Middle frontal gyrus (tissue), 1 donor: Measurements from ENCODE around the gene PRPH.

Experiments
- DNase-seq: peaks from one replicate; pipeline ENCODE4 v3.0.0-alpha.2; 2015; ENCODE audit warnings: low spot score; ENCODE audit errors: extremely low spot score

Gene PRPH

DNA sequence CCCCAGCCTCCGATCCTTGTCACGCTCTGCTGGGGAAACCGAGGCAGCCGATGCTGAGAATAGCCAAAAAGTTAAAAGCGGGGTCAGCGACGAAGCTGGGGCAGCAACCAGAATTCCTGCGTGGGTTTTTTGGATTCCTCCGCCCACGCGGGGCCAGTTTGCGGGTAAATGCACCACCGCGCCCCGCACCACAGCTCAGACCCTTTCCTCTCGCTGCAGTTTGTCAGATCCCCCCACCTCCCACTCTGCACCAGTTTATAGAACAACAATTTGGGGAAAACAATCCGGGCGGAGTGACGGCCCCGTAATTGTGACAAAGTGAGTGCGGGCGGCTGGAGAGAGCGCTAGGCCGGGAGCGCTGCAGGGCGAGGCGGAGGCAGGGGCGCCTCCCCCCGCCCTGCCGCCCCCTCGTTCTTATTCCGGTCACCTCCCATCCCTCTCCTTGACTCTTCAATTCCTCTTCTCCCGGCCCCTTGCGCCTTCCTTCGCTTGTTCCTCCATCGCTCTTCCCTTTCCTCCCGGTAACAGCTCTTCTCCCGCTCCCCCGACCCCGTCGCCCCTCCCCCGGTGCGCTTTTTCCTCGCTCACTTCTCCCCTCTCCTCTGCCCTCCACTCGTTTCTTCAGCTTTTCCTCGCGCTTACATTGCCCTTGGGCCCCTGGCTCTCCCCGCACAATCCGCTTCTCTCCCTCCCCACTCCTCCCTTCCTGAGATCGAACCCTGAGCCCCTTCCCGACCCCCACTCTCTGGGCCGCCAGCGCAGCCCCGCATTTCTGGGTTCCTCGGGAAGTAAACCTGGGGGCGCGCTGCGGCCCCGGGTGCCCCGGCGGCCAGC is 51.1 kb downstream of the PRPH start:
- DNase-seq: no peak

DNA sequence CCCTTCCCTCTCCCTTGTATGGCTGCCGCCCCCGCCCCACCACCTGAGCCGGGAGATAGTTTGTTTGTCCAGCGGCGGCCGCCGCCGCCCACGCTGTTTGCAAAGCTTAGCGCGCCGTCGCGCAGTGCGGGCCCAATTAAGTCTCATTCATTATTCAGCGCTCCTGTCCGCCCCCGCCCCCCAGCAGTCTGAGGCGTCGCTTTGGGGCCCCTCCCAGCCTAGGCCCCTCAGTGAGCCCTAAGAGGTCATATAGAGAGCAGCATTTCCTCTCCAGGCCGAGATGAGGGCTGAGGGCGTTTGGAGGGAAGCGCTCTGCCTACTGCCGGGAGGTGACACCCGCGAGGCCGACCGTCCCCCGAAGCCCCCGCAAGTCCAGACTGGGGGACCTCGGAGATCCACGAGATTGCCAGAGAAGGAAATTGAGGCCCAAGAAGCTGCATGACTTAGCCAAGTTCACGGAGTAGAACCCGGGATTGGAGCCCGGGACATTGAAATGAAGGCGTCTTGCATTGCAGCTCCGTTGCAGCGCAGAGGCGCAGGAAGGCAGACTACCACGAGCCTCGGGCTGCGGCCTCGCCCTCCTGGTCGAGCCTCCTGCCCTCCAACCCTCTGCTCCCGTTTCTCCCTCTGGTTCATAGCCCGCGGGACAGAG is 51.8 kb downstream of the PRPH start, which contains the start of gene DNAJC22:
Gene DNAJC22 (plus strand): TSS at position 230 of the 652 bp plus-strand sequence. CDS start 1,985 bp downstream, outside the sequence.
- DNase-seq: no peak

DNA sequence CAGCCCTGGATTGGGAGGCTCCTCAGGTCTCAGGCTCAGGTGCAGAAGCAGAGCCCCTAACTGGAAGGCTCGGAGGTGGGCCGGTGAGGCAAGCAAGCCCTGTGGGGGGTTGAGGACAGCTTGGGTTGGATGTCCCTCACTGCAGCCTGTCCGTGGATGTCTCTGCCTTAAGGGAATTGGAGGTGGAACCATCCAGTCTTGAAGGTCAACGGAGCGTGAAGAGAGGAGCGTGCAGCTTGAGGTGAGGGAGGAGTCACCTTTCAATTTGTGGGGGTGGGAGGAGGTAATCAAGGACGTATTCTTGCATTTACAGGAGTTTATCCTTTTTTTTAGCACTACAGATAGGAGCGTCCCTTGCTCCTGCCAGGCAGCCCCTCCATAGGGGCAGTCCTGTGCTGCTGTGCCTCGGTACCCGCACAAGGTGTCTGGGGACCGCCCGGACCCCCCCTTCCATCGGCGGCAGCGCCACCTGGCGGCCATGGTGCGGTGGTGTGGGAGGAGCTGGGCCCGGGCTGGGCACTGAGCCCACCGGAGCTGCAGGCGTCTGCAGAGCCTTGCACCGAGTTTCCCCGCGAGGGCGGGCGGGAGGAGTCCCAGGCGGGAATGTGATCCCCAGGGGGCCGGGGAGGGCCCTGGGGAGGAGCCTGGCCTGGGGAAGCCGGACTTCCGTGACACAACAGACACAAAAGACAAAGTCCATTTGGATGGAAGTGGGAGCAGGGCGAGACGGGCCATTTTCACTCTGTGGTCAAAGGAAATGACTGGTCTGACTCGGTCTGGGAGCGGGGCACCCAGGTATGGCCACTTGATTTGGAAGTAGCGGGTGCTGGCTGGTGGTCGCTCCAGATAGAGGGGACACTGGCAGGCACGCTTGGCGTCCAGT is 52.6 kb downstream of the PRPH start:
- DNase-seq: peak; percentile 73
